Epithelial cell of esophagus (primary cell): ENCODE measurements around the gene RENBP.
A peak's percentile ranks its signal among the peaks of the same experiment; 100 is the strongest.

ENCODE experiments used
- DNase-seq: peaks from one replicate; pipeline ENCODE4 v3.0.0; 2010; ENCODE audit warnings: low read depth
- H3K4me3 ChIP-seq: 2 replicates; pipeline ENCODE4 v1.5.1; 2011; ENCODE audit warnings: mild to moderate bottlenecking, low read length, control low read depth
- TF ChIP-seq, protein P1 (sequence below): IDR thresholded peaks from 2 replicates; pipeline ENCODE4 v1.5.1; 2011; ENCODE audit warnings: low read depth, mild to moderate bottlenecking, low read length, control low read depth, inconsistent platforms; ENCODE audit not compliant: insufficient read depth; ENCODE audit errors: missing control alignments

RENBP gene

DNA sequence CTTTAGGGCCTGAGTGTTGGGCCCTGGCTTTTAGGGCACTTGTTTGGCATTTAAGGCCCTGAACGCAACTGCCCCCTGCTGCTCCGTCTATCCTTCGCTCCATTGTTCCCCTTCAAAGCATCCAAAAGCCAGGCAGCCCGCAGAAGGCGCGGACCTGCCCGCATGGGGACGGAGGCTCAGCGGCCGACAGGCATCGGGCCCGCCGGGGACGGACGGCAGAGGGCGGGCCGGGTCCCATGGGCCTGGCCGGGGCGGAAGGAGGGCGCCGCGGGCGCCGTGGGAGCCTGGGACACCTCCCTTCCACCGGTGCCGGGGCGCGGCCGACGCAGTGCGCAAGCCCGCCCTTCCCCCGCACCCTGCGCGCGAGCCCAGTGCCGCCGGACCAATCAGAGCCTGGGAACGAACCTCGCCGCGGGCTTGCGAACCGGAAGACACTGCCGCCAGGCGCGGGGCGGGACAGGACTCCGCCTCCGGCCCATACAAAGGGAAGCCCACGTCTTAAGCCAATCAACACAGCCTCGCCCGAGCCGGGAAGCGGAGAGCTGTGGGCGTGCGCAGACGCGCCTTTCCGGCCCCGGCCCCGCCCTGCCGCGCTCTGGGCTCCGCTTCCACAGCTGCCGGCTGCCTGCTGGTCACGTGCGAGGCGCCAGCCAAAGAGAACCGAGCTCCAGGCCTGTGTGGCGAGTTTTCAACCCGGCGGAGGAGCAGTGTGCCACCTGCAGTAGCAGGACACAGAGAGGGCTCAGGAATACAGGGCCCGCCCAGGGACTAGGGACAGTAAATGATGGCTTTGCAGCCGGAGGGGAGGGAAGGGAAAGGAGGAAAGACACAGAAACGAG lies 16.3 kb downstream of the RENBP start:
- H3K4me3 ChIP-seq: peak overlapping the region; percentile 55
- DNase-seq: peak; percentile 98
- TF ChIP-seq, protein P1, sequence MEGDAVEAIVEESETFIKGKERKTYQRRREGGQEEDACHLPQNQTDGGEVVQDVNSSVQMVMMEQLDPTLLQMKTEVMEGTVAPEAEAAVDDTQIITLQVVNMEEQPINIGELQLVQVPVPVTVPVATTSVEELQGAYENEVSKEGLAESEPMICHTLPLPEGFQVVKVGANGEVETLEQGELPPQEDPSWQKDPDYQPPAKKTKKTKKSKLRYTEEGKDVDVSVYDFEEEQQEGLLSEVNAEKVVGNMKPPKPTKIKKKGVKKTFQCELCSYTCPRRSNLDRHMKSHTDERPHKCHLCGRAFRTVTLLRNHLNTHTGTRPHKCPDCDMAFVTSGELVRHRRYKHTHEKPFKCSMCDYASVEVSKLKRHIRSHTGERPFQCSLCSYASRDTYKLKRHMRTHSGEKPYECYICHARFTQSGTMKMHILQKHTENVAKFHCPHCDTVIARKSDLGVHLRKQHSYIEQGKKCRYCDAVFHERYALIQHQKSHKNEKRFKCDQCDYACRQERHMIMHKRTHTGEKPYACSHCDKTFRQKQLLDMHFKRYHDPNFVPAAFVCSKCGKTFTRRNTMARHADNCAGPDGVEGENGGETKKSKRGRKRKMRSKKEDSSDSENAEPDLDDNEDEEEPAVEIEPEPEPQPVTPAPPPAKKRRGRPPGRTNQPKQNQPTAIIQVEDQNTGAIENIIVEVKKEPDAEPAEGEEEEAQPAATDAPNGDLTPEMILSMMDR: no peak

- TF ChIP-seq, protein P1: no peak
- DNase-seq: no peak
- peak overlapping the region; percentile 55 for H3K4me3 ChIP-seq
These were observed 16.8 kb downstream of the RENBP start for GRCh38 chrX:153927672-153927921.

DNA sequence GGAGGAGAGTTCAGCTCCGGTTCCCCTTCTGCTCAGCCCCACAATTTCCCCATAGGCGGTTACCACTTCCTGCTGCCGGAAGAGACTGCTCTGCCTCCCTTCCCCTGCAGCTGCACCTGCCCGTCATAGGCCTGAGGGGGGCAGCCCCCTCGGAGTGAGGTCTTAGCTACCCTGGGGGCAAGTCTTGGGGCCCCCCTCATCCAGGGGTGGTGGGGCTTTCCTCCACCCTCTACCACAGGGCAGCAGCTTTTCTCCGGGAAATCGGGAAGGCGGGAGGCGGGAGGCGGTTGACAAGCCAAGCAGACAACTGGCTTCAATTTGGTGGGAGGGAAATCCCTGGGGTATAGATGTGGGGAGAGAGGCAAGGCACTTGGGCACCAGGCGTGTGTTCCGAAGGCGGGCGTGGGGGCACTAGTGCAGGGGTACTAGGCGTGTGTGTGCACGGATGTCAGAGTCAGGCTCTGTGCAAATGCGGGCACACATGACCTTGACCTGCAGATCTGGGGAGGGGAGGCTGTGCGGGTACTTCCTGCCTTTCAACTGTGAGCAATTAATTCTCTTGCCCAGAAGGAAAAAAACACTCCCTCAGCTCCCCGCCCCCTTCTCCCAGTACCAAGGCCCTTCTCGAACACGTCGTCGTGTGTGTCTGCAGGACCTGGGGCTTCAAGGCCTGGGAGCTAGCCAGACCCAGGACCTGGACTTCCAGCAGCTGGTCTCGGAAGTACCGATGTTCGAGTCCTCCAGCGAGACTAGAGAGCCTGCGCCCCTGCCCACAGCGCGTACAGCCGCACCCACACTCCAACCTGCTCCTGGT lies 17.4 kb downstream of the RENBP start:
- TF ChIP-seq, protein P1: no peak
- peak; percentile 11 for DNase-seq

DNA sequence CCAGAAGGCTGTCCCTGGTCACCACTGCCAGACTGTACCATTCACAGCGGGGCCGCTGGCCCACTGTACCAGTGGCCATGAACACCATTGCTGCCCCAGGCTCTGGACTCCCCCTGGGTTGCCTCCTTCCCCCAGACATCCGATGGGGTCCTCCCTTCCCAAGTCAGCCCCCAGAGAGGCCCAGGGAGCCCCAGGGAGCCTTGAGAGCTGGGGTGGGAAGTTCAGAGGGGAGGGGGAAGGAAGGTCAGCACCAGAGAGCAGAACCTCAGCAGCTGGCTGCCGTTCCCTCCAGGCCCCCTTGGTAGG lies 17.9 kb downstream of the RENBP start:
- no peak for DNase-seq
- no peak overlapping the region for H3K4me3 ChIP-seq
- TF ChIP-seq, protein P1: no peak

More for the DNA sequence above, 17.4 kb downstream of the RENBP start:
- peak overlapping the region; percentile 55 for H3K4me3 ChIP-seq

GRCh38 chrX:153925739-153926551 lies 18.5 kb downstream of the RENBP start, which contains the start of gene ARHGAP4:
TSS of gene ARHGAP4 (minus strand) at chrX:153926264. CDS start at chrX:153926202, 62 bp downstream.
- DNase-seq: no peak
- TF ChIP-seq, protein P1: no peak
- H3K4me3 ChIP-seq: peak within 1 kb of the TSS; percentile 55

GRCh38 chrX:153925387-153925738 lies 19.1 kb downstream of the RENBP start:
- DNase-seq: no peak
- TF ChIP-seq, protein P1: no peak

More at GRCh38 chrX:153925387-153925738, 19.1 kb downstream of the RENBP start:
- H3K4me3 ChIP-seq: no peak overlapping the region
